Lower leg skin (tissue), 4 donors: Measurements from ENCODE around the gene DAW1. TPM values are rescaled to one million over a fixed set of nuclear protein-coding genes. Genes with fewer than 3 reads are reported as not detected.

Source experiments
- DNase-seq, 2 donors: peaks; one replicate each; pipeline ENCODE4 v3.0.0-alpha.2; 2019; ENCODE audit warnings: low spot score in 2 of 2
- H3K4me3 ChIP-seq: fragments of 200-600 bp; sonication (generic); 2 replicates; pipeline ENCODE4 v1.5.1; 2017; ENCODE audit warnings: mild to moderate bottlenecking, low read depth; ENCODE audit not compliant: poor library complexity, severe bottlenecking
- CTCF ChIP-seq, 3 donors: fragments of 450-650 bp; IDR thresholded peaks; one replicate each; pipeline ENCODE4 v1.5.1; 2016; ENCODE audit warnings: antibody characterized with exemption in 3 of 3, mild to moderate bottlenecking in 3 of 3, moderate library complexity in 2 of 3
- POLR2A ChIP-seq, 2 donors: fragments of 450-650 bp; IDR thresholded peaks; one replicate each; pipeline ENCODE4 v1.6.1; 2016 to 2017; ENCODE audit warnings: antibody characterized with exemption in 2 of 2, mild to moderate bottlenecking in 1 of 2, moderate library complexity in 1 of 2
- WGBS, 2 donors: methylation state at CpG; one replicate each; pipeline ENCODE4 v1.1.5; 2018; 5-methylcytosine and 5-hydroxymethylcytosine counted together
- intact Hi-C: fragments of 100-400 bp; cut with DNase I; formaldehyde crosslinking; loops from one replicate; pipeline ENCODE4 v1.15.0; 2023; ENCODE audit warnings: low total_unique reads
- total RNA-seq, 4 donors: library from RNA; depleted of rRNA; stranded (reverse); fragments of >200 nt; gene quantifications; one replicate each; pipeline ENCODE4 v1.1.0, GENCODE V29; 2016

The DAW1 gene
- total RNA-seq, 4 donors from 2014 or later: 0.25 to 1.8 (median 0.49) TPM; not detected in 1

GRCh38 chr2:227855440-227855839 is 16.0 kb upstream of the DAW1 start:
- 56% methylated on average over 3 of the region's 3 CpGs for WGBS, 2 donors
- no peak overlapping the region for H3K4me3 ChIP-seq
- TF ChIP-seq CTCF (IDR thresholded peaks at IDR 0.05): no peak
- TF ChIP-seq POLR2A (IDR thresholded peaks at IDR 0.05): no peak
- no peak for DNase-seq
- intact Hi-C loops: no loop called here

- H3K4me3 ChIP-seq: no peak overlapping the region
- 83 to 89% methylated on average over 2 of the region's 2 CpGs for WGBS, 2 donors
- TF ChIP-seq POLR2A (IDR thresholded peaks at IDR 0.05): no peak
- TF ChIP-seq CTCF (IDR thresholded peaks at IDR 0.05): no peak
- no peak for DNase-seq
- intact Hi-C loops: no loop called here
Measured at GRCh38 chr2:227856697-227857096, 14.7 kb upstream of the DAW1 start.

- DNase-seq: no peak
- 21 to 52% methylated on average over 5 to 6 of the region's 6 CpGs for WGBS, 2 donors
- no peak overlapping the region for H3K4me3 ChIP-seq
- TF ChIP-seq POLR2A (IDR thresholded peaks at IDR 0.05) (no peak), CTCF (IDR thresholded peaks at IDR 0.05) (no peak)
- intact Hi-C loops: no loop called here
Measured at GRCh38 chr2:227860221-227860641, 11.2 kb upstream of the DAW1 start.

GRCh38 chr2:227861011-227861410 is 10.4 kb upstream of the DAW1 start:
- 34 to 35% methylated on average over 2 of the region's 2 CpGs for WGBS, 2 donors
- DNase-seq: no peak
- intact Hi-C loops: no loop called here
- H3K4me3 ChIP-seq: no peak overlapping the region
- TF ChIP-seq POLR2A (IDR thresholded peaks at IDR 0.05) (no peak), CTCF (IDR thresholded peaks at IDR 0.05) (no peak)

- intact Hi-C loops: no loop called here
- H3K4me3 ChIP-seq: no peak overlapping the region
- DNase-seq: no peak
- TF ChIP-seq POLR2A (IDR thresholded peaks at IDR 0.05) (no peak), CTCF (IDR thresholded peaks at IDR 0.05) (no peak)
- WGBS, 2 donors: 52 to 54% methylated on average over 8 of the region's 8 CpGs
Measured at GRCh38 chr2:227862227-227862740, 9.1 kb upstream of the DAW1 start.
